Loucy (cell line): ENCODE results near the gene KLHL35.

ENCODE experiments used
- H2AFZ ChIP-seq: fragments of 200-600 bp; sonication (generic); 2 replicates; pipeline ENCODE4 v1.6.0; 2016; ENCODE audit warnings: antibody characterized with exemption, mild to moderate bottlenecking, low read length, moderate library complexity
- H3F3A ChIP-seq: fragments of 200-600 bp; 2 replicates; pipeline ENCODE4 v1.6.0; 2016; ENCODE audit warnings: antibody characterized with exemption, low read depth, mild to moderate bottlenecking
- H3K27me3 ChIP-seq: fragments of 200-600 bp; sonication (generic); 2 replicates; pipeline ENCODE4 v1.6.1; 2014; ENCODE audit warnings: low read length, mild to moderate bottlenecking; ENCODE audit not compliant: insufficient read depth, poor library complexity, severe bottlenecking
- H3K36me3 ChIP-seq: fragments of 200-600 bp; sonication (generic); 2 replicates; pipeline ENCODE4 v1.6.1; 2016; ENCODE audit warnings: low read length; ENCODE audit not compliant: insufficient read depth
- H3K4me1 ChIP-seq: fragments of 200-600 bp; sonication (generic); 2 replicates; pipeline ENCODE4 v1.5.1; 2014; ENCODE audit warnings: low read length, mild to moderate bottlenecking; ENCODE audit not compliant: insufficient read depth, poor library complexity, severe bottlenecking
- H3K4me2 ChIP-seq: fragments of 200-600 bp; sonication (generic); 2 replicates; pipeline ENCODE4 v1.6.0; 2014; ENCODE audit warnings: antibody characterized with exemption, low read length, low read depth, mild to moderate bottlenecking; ENCODE audit not compliant: poor library complexity, severe bottlenecking
- H3K4me3 ChIP-seq: fragments of 200-600 bp; sonication (generic); 2 replicates; pipeline ENCODE4 v1.5.1; 2014; ENCODE audit warnings: low read length, mild to moderate bottlenecking, mixed read lengths; ENCODE audit not compliant: poor library complexity, severe bottlenecking
- H3K79me2 ChIP-seq: fragments of 200-600 bp; sonication (generic); 2 replicates; pipeline ENCODE4 v1.6.1; 2014; ENCODE audit warnings: low read length; ENCODE audit not compliant: insufficient read depth
- H3K9ac ChIP-seq: fragments of 200-600 bp; sonication (generic); 2 replicates; pipeline ENCODE4 v1.6.0; 2014; ENCODE audit warnings: mild to moderate bottlenecking, low read depth, low read length, moderate library complexity; ENCODE audit not compliant: poor library complexity, severe bottlenecking
- H3K9me2 ChIP-seq: fragments of 200-600 bp; sonication (generic); replicated peaks from 2 replicates; pipeline ENCODE4 v1.6.1; 2016; ENCODE audit warnings: low read depth, low read length, mixed read lengths
- H3K9me3 ChIP-seq: fragments of 200-600 bp; sonication (generic); 2 replicates; pipeline ENCODE4 v1.6.1; 2014; ENCODE audit warnings: mild to moderate bottlenecking, antibody characterized with exemption, low read length, low read depth; ENCODE audit not compliant: insufficient read depth
- H4K20me1 ChIP-seq: fragments of 200-600 bp; sonication (generic); 2 replicates; pipeline ENCODE4 v1.6.0; 2014; ENCODE audit warnings: antibody characterized with exemption, low read length, mild to moderate bottlenecking; ENCODE audit not compliant: insufficient read depth, poor library complexity, severe bottlenecking
- EZH2phosphoT487 ChIP-seq: fragments of 200-600 bp; IDR thresholded peaks from 2 replicates; pipeline ENCODE4 v1.6.1; 2018; ENCODE audit warnings: antibody characterized with exemption, mild to moderate bottlenecking, moderate library complexity, borderline replicate concordance
- TF ChIP-seq, protein P1 (sequence below): fragments of 200-600 bp; sonication (generic); conservative IDR thresholded peaks from 2 replicates; pipeline ENCODE4 v1.5.1; 2014; ENCODE audit warnings: mild to moderate bottlenecking, antibody characterized with exemption, low read length

KLHL35 gene

DNA sequence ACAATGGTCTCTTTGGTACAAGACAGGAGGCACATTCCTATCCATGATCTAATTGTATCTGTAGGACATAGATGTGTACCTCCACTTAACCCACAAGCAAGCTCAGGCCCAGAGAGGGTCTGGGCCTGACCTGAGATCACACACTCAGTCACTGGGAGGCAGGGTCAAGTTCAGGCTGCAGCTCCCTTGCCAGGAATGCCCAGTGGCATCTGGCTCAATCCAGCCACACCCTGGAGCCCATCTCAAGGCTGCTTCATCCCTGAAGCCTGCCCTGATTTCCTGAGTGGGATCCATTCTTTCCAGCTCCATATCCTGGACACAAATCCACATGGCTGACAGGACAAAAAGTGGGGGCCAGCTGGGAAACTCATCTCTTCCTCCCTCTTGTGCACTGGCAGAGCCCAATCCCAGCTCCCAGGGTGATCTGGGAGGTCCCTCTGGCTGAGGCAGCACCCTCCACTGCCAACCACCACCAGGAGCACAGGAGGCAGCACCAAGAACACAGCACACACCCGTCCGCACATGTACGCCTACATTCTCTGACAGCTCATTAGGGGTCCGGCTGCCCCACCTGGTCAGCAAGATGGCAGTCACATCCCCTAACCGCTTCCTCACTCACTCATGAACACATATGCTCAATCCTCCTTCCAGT is 39.2 kb upstream of the KLHL35 start:
- H3K9ac ChIP-seq: no peak overlapping the region
- no peaks in the 10 kb centered on the region for H3K9me2 ChIP-seq
- no peaks in the 10 kb centered on the region for H4K20me1 ChIP-seq
- H3K4me2 ChIP-seq: no peak overlapping the region
- H3K27me3 ChIP-seq: no peaks in the 10 kb centered on the region
- H3K4me3 ChIP-seq: no peak overlapping the region
- no peak overlapping the region for H2AFZ ChIP-seq
- no peaks in the 10 kb centered on the region for H3F3A ChIP-seq
- H3K36me3 ChIP-seq: no peaks in the 10 kb centered on the region
- H3K9me3 ChIP-seq: no peaks in the 10 kb centered on the region
- peaks cover 33% of the 10 kb centered on the region for H3K4me1 ChIP-seq
- H3K79me2 ChIP-seq: no peaks in the 10 kb centered on the region
- TF ChIP-seq EZH2phosphoT487: no peak
- TF ChIP-seq, protein P1, sequence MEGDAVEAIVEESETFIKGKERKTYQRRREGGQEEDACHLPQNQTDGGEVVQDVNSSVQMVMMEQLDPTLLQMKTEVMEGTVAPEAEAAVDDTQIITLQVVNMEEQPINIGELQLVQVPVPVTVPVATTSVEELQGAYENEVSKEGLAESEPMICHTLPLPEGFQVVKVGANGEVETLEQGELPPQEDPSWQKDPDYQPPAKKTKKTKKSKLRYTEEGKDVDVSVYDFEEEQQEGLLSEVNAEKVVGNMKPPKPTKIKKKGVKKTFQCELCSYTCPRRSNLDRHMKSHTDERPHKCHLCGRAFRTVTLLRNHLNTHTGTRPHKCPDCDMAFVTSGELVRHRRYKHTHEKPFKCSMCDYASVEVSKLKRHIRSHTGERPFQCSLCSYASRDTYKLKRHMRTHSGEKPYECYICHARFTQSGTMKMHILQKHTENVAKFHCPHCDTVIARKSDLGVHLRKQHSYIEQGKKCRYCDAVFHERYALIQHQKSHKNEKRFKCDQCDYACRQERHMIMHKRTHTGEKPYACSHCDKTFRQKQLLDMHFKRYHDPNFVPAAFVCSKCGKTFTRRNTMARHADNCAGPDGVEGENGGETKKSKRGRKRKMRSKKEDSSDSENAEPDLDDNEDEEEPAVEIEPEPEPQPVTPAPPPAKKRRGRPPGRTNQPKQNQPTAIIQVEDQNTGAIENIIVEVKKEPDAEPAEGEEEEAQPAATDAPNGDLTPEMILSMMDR: no peak

DNA sequence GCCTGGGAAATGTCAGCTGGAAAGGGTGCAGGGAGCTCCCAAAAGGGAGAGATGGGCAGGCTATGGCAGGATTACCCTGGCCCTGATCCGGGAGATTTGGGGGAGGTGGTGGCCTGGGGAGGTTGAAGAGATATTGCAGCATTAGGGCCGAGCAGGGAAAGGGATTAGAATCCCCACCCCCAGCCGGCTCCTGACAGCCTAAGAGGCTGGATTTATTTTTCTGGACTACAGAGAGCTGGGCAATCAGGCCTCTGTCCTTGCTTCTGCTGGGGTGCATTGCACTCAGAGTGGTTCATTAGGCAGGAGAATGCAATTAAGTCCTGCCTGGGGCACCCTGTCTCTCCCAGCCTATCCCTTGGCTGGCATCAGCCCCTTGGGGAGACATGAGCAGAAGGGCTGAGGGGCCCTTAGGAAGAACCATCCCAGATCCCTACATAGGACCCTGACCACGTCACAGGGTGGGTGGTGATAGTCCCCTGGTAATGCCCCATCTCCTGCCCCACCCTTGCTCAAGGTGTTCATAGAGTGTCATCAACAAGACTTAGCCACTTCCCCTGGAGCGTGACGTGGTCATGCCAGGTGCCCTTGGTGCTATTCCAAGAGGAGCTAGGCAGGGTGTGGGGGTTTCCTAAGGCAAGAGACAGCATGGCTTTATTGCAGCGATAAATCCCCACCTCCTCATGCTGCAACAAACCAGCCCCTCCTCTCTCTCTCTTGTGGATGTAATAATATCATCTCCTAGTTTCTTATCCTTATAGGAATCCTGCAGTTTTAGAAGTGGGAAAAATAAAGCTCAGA is 38.4 kb upstream of the KLHL35 start:
- Histone ChIP-seq H2AFZ (no peak overlapping the region), H3K36me3 (no peaks in the 10 kb centered on the region), H3K79me2 (no peaks in the 10 kb centered on the region), H3K4me2 (no peak overlapping the region), H3K27me3 (no peaks in the 10 kb centered on the region), H4K20me1 (no peaks in the 10 kb centered on the region), H3K9ac (no peak overlapping the region), H3F3A (no peaks in the 10 kb centered on the region), H3K9me2 (no peaks in the 10 kb centered on the region), H3K9me3 (no peaks in the 10 kb centered on the region), H3K4me1 (peaks cover 30% of the 10 kb centered on the region), H3K4me3 (no peak overlapping the region)
- TF ChIP-seq, protein P1: no peak
- TF ChIP-seq EZH2phosphoT487: no peak

DNA sequence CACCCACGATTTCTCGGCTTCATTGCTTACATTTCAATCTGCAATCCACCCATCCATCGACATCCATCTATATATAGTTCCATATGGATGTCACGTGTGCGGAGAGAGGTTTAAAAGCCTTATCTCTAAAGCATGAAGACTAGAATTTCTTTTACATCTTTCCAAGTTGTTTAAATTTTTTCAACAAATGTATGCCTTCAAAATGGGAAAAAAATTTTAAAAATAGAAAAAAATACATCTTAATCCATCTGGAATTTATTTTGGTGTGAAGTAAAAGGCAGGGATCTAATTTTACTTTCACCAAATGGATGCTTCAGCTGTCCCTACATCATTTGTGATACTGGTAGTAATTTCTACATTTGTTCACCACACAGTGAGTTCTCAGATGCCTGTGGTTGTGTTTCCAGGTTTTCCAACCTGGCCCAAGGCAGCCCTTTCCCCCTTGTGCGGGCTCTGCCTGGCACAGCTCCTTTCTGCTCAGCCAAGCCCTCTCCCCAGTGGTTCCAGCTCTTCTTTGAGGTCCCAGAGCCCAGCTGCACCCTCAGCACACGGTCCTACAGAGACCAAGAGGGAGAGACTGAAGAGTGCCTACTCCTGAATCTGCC is 37.6 kb upstream of the KLHL35 start:
- Histone ChIP-seq H3K9me2 (no peaks in the 10 kb centered on the region), H3K4me2 (no peak overlapping the region), H3K9ac (no peak overlapping the region)

More for the DNA sequence above, 37.6 kb upstream of the KLHL35 start:
- H3K4me1 ChIP-seq: peaks cover 23% of the 10 kb centered on the region
- H3K79me2 ChIP-seq: no peaks in the 10 kb centered on the region
- H2AFZ ChIP-seq: no peak overlapping the region
- no peak overlapping the region for H3K4me3 ChIP-seq
- H3K36me3 ChIP-seq: no peaks in the 10 kb centered on the region
- H3K27me3 ChIP-seq: no peaks in the 10 kb centered on the region
- TF ChIP-seq, protein P1: no peak
- no peak for TF ChIP-seq EZH2phosphoT487
- H4K20me1 ChIP-seq: no peaks in the 10 kb centered on the region
- no peaks in the 10 kb centered on the region for H3F3A ChIP-seq
- H3K9me3 ChIP-seq: no peaks in the 10 kb centered on the region
